Measurements from ENCODE around the gene MCAT.

Gene MCAT

GRCh38 chr22:43096420-43096819 lies 46.8 kb downstream of the MCAT start:
- Histone ChIP-seq H3K36me3 (ENCODE audit: control insufficient read depth, insufficient read depth, low read length) (no peaks in the 10 kb centered on the region), H3K4me3 (replicated peaks; ENCODE audit: low read depth, low read length) (no peak overlapping the region), H3K27me3 (replicated peaks; ENCODE audit: control insufficient read depth, insufficient read depth, low read length) (no peaks in the 10 kb centered on the region)
- no peak for TF ChIP-seq CTCF (IDR thresholded peaks at IDR 0.05; ENCODE audit: insufficient read depth, low read length, poor library complexity, severe bottlenecking)
- DNase-seq (ENCODE audit: extremely low read depth, insufficient read length), result no peak

DNA sequence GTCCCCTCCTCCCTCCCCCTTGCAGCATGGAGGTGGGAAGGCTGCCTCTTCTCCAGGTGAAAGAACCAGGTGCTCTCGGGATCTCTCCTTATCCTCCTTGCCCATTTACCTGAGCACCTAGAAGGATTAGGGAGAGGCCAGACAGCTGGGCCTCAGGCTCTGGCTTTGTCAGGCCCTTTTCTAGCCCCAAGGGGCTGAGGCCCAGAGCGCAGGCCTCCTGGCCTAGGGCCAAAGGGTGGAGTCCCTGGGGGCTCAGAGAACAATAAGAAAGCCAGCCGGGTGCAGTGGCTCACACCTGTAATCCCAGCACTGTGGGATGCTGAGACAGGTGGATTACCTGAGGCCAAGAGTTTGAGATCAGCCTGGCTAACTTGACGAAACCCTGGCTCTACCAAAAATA lies 48.6 kb downstream of the MCAT start:
- Histone ChIP-seq H3K4me3 (replicated peaks; ENCODE audit: low read depth, low read length) (no peak overlapping the region), H3K27me3 (replicated peaks; ENCODE audit: control insufficient read depth, insufficient read depth, low read length) (no peaks in the 10 kb centered on the region), H3K36me3 (ENCODE audit: control insufficient read depth, insufficient read depth, low read length) (no peaks in the 10 kb centered on the region)
- DNase-seq (ENCODE audit: extremely low read depth, insufficient read length), result no peak
- TF ChIP-seq CTCF (IDR thresholded peaks at IDR 0.05; ENCODE audit: insufficient read depth, low read length, poor library complexity, severe bottlenecking), result no peak

GRCh38 chr22:43094085-43094484 lies 49.1 kb downstream of the MCAT start:
- Histone ChIP-seq H3K36me3 (ENCODE audit: control insufficient read depth, insufficient read depth, low read length) (no peaks in the 10 kb centered on the region), H3K27me3 (replicated peaks; ENCODE audit: control insufficient read depth, insufficient read depth, low read length) (no peaks in the 10 kb centered on the region), H3K4me3 (replicated peaks; ENCODE audit: low read depth, low read length) (no peak overlapping the region)
- DNase-seq (ENCODE audit: extremely low read depth, insufficient read length), result no peak
- peak; percentile 37 for TF ChIP-seq CTCF (IDR thresholded peaks at IDR 0.05; ENCODE audit: insufficient read depth, low read length, poor library complexity, severe bottlenecking)

DNA sequence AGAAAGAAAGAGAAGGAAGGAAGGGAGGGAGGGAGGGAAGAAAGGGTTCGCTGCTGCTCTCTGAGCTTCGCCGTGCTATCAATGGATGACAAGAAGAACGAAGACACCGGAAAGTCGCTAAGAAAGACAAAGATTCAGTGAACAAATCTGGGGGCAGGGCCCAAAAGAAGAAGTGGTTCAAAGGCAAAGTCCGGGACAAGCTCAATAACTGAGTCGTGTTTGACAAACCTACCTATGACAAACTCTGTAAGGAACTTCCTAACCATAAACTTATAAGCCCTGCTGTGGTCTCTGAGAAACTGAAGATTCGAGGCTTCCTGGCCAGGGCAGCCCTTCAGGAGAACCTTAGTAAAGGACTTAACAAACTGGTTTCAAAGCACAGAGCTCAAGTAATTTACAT lies 51.1 kb downstream of the MCAT start:
- TF ChIP-seq CTCF (IDR thresholded peaks at IDR 0.05; ENCODE audit: insufficient read depth, low read length, poor library complexity, severe bottlenecking), result no peak
- no peaks in the 10 kb centered on the region for H3K36me3 ChIP-seq (ENCODE audit: control insufficient read depth, insufficient read depth, low read length)
- H3K27me3 ChIP-seq (replicated peaks; ENCODE audit: control insufficient read depth, insufficient read depth, low read length), result no peaks in the 10 kb centered on the region
- no peak for DNase-seq (ENCODE audit: extremely low read depth, insufficient read length)
- H3K4me3 ChIP-seq (replicated peaks; ENCODE audit: low read depth, low read length), result no peak overlapping the region

DNA sequence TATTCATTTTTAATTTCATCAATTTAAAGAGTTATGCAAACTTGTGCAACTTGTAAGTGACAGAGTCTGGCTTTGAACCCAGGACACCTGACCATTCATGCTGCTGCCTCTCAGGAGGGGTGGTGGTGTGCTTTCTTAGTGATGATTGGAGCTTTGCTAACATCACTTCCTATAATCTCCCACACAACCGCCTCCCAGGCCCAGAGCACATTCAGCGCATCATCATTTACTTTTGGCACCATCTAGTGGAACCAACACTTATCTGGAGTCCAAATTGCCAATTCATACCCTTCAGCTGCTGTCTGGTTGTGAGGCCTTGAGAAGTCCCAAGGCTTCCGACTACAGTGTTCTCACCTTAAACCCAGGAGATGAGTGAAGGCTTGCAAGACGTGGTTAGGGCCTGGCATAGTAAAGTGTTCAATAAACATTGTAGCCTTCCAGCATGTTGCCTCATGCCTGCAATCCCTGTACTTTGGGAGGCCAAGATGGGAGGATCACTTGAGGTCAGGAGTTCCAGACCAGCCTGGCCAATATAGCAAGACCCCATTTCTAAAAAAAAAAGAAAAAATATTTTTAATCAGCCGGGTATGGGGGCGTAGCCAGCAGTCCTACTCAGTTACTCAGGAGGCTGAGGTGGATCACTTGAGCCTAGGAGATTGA lies 52.9 kb downstream of the MCAT start:
- TF ChIP-seq CTCF (IDR thresholded peaks at IDR 0.05; ENCODE audit: insufficient read depth, low read length, poor library complexity, severe bottlenecking), result peak; percentile 46
- Histone ChIP-seq H3K4me3 (replicated peaks; ENCODE audit: low read depth, low read length) (no peak overlapping the region), H3K27me3 (replicated peaks; ENCODE audit: control insufficient read depth, insufficient read depth, low read length) (no peaks in the 10 kb centered on the region), H3K36me3 (ENCODE audit: control insufficient read depth, insufficient read depth, low read length) (no peaks in the 10 kb centered on the region)
- peak; percentile 38 for DNase-seq (ENCODE audit: extremely low read depth, insufficient read length)

Measured in GM06990 (cell line).